GF-D8 (cell line): Measurements from ENCODE around the gene SLC27A4.

Source experiments
- DNase-seq: peaks from one replicate; lab custom pipeline; 2025; lab: John Stamatoyannopoulos, UW

The SLC27A4 gene

GRCh38 chr9:128365525-128365924 lies 25.2 kb downstream of the SLC27A4 start:
- no peak for DNase-seq

- no peak for DNase-seq
Observed at GRCh38 chr9:128369024-128369706, 28.8 kb downstream of the SLC27A4 start.

- DNase-seq: no peak
Observed at GRCh38 chr9:128370367-128370751, 30.0 kb downstream of the SLC27A4 start.

GRCh38 chr9:128370752-128371629 lies 30.7 kb downstream of the SLC27A4 start, which contains the start of gene URM1:
Gene URM1 (plus strand): TSS chr9:128371374. CDS start chr9:128371381, 7 bp downstream.
- DNase-seq: peak; percentile 82

- DNase-seq: no peak
Observed at GRCh38 chr9:128371630-128372117, 31.3 kb downstream of the SLC27A4 start.

GRCh38 chr9:128372188-128372641 lies 31.9 kb downstream of the SLC27A4 start:
- no peak for DNase-seq

GRCh38 chr9:128372784-128373183 lies 32.5 kb downstream of the SLC27A4 start:
- DNase-seq: no peak

GRCh38 chr9:128374221-128374675 lies 33.9 kb downstream of the SLC27A4 start:
- no peak for DNase-seq

GRCh38 chr9:128375865-128376264 lies 35.5 kb downstream of the SLC27A4 start:
- no peak for DNase-seq

GRCh38 chr9:128382261-128382660 lies 41.9 kb downstream of the SLC27A4 start:
- no peak for DNase-seq

GRCh38 chr9:128383007-128383753 lies 42.9 kb downstream of the SLC27A4 start:
- no peak for DNase-seq

GRCh38 chr9:128383791-128384190 lies 43.5 kb downstream of the SLC27A4 start:
- no peak for DNase-seq

GRCh38 chr9:128384801-128385495 lies 44.6 kb downstream of the SLC27A4 start:
- no peak for DNase-seq

- DNase-seq: no peak
Observed at GRCh38 chr9:128385496-128386460, 45.5 kb downstream of the SLC27A4 start.

- no peak for DNase-seq
Observed at GRCh38 chr9:128388150-128388549, 47.8 kb downstream of the SLC27A4 start.

GRCh38 chr9:128389395-128390149 lies 49.2 kb downstream of the SLC27A4 start:
- DNase-seq: no peak

- no peak for DNase-seq
Observed at GRCh38 chr9:128390150-128390812, 50.0 kb downstream of the SLC27A4 start.

- DNase-seq: no peak
Observed at GRCh38 chr9:128390813-128391711, 50.7 kb downstream of the SLC27A4 start.
